Measurements from ENCODE around the gene MEMO1.
"Not testable (repeated sequence)": the region's sequence is repeated elsewhere in the genome, so short reads cannot be mapped to it uniquely, and the experiment has no call there.

MEMO1 gene

DNA sequence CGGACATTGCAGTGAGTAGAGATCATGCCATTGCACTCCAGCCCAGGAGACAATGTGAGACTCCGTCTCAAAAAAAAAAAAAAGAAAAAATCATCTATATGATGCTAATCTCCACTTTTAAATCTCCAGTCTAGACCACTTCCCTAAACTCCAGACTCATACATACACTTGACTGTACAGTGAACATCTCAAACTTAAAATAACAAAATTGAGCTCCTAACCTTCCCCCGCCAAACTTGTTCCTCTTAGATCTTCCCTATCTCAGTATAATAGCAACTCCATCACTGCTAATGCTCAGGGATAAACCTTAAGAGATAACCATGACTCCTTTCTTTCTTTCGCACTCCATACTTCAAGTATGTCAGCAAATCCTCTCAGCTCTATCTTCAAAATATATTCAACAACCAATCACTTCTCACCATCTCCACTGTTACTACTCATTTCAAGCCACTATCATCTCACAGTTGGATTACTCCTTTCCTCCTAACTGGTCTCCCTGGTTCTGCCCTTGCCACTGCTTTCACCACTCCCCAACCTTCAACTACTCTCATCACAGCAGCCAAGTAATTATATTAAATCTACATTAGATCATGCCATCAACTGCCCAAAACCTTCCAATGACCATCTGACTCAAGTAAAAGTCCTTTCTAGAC lies 12.0 kb downstream of the MEMO1 start:
- DNase-seq (ENCODE audit: low read depth in 4 of 4, low spot score in 1 of 4): no peak

DNA sequence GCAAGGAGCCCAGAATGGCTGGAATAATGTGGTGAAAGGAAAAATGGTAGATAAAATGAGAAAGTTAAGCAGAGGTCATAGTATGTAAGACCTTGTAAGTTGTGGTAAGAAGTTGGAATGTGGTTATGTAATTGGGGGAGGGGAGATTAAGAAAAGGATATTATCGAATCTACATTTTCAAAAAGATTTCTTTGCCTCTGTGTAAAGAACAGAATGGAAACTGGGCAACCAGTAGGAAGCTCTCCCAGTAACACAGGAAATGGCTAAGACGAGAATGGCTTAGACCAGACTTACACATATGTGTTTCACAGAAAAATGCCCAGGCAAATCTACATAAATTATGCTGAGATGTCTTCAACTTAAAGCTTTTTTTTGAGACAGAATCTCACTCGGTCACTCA lies 13.2 kb downstream of the MEMO1 start:
- DNase-seq (ENCODE audit: low read depth in 4 of 4, low spot score in 1 of 4): no peak

DNA sequence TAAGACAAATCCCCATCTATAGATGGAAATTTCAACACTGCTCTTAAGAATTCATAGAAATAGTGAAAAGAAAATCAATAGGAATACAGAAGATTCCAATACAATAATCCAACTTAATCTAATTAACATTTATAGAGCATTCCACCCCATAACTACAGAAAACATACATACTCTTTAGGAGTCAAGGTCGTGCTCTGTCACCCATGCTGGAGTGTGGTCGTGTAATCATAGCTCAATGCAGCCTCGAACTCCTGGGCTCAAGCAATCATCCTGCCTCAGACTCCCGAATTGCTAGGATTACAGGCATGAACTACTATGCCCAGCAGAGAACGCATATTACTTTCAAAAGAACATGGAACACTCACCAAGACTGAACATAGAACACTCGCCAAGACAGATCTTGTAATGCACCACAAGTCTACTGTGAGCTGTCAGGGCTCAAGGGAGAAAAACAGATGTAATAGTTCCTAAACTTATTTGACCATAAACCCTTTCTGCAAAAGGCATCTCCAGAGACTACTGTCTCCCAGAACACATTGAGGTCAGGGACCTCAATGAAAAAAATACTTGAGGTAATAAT lies 14.1 kb downstream of the MEMO1 start:
- no peak for DNase-seq (ENCODE audit: low read depth in 4 of 4, low spot score in 1 of 4)

DNA sequence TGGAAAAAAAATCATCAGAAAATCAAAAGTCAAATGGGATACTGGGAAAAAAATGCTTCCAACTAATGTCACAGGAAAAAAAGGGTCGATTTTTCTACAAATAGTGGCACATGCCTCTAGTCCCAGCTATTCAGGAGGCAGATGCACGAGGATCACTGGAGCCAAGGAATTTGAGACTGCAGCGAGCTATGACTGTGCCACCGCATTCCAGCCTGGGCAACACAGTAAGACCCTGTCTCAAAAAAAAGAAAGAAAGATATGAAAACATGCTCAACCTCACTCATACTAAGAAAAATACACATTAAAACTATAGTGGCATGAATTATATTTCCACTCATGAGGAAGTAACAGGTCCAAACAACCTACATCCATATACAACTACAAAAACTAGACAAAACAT lies 17.9 kb downstream of the MEMO1 start:
- DNase-seq (ENCODE audit: low read depth in 4 of 4, low spot score in 1 of 4): no peak

DNA sequence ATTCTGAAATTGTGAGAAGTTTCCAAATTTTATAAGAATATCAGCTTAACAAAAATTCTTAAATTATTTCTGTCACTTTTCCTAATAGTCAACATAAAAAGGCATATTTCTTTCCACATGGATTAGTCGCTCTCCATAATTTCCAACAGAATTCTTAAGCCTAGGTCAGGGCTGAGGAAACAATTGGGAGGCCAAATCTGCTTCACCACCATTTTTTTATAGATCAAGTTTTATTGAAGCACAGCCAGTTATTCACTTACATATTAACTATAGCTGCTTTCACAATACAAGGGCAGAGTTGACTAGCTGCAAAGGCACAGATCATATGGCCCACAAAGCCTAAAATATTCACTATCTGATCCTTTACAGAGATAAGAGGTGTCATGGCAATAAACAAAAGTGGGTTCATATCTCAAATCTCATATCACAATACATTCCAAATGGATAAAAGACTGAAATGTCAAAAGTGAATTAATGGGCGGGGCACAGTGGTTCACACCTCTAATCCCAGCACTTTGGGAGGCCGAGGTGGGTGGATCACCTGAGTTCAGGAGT lies 18.7 kb downstream of the MEMO1 start:
- no peak for DNase-seq (ENCODE audit: low read depth in 4 of 4, low spot score in 1 of 4)

DNA sequence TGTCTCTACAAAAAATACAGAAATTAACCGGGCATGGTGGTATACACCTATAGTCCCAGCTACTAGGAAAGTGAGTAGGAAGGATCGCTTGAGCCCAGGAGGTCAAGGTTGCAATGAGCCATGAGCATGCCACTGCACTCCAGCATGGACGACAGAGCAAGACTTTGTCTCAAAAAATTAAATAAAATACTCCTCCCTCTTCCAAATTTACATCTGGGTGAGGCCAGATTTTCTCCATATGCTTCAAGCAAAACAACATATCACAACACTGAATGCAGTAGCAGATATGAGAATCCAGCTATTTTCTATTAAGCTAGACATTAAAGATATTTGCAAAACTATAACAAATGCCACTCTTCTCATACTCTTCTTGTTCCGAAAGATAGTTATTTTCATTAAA lies 20.9 kb downstream of the MEMO1 start:
- no peak for DNase-seq (ENCODE audit: low read depth in 4 of 4, low spot score in 1 of 4)

DNA sequence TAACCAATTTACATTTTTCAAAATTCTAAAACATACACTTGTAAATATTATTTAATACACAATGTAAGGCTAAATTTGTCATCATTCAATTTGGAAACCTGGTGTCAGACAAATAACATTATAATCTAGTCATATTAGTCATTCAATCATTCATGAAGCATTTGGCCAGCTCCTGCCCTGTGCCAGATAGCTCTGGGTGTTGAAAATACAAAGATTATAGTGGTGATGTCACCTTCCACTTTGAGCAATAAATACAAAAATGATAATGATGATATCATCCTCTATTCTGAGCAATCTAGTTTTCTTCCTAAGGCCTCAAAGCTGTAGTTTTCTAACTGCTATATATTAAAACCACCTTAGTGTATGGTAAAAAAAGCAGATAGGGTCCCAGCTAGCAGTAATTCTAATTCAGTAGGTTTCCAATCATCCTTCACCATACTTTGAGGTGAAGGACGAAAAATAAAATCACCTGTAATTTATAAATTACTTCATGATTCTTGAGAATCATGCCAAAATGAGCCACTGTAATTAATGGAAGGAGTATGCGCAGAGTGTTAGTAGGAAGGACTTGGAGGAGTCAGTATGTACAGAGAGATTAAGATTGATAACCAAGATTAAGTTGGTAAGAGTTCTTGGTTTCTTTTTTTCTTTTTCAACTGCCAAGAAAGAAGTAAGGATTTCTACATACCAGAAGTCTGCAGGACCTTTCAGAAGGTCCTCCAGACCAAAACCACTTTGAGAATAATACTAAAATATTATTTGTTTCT lies 23.2 kb downstream of the MEMO1 start:
- DNase-seq (ENCODE audit: low read depth in 4 of 4, low spot score in 1 of 4): no peak

DNA sequence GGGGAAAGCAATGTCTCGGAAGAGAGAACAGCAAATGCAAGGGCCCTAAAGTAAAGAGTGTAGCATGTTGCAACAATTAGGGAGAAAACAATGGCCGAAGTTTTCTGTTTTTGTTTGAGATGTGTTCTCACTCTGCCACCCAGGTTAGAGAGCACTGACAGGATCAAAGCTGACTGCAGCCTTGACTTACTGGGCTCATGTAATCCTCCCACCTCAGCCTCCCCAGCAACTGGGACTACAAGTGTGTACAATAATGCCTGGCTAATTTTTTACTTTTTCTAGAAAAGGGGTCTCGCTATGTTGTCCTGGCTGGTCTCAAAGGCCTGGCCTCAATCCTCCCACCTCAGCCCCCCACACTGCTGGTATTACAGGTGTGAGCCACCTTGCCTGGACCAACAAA lies 23.9 kb downstream of the MEMO1 start:
- no peak for DNase-seq (ENCODE audit: low read depth in 4 of 4, low spot score in 1 of 4)

DNA sequence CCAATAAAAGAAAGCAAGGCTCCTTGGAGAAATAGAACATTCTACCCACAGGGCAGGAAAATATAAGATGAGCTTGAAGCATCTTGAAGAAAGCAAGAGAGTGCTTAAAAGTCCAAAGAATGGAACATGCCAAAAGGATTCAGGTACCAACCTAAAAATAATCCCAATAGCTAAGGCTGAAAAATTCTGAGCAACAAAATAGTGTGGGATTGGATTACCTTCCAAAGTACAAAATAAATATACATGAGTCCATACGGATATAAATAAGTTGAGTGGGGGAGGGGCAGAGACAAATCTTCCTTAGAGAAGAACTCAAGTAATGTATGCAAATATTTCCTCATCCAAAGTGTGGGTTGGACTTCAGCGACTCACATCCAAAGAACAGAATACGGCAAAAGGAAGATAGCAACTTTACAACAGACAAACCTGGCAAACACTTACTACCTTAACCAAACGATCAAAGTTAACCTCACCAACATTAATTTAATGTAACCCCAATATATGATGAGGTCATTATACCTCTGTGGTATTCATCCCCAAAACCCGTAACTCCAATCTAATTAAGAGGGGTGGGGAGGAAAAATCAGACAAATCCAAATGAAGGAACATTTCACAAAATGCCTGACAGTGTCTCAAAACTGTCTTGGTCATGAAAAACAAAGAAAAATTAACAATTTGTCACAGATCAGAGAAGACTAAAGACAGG lies 26.9 kb downstream of the MEMO1 start:
- no peak for DNase-seq (ENCODE audit: low read depth in 4 of 4, low spot score in 1 of 4)

DNA sequence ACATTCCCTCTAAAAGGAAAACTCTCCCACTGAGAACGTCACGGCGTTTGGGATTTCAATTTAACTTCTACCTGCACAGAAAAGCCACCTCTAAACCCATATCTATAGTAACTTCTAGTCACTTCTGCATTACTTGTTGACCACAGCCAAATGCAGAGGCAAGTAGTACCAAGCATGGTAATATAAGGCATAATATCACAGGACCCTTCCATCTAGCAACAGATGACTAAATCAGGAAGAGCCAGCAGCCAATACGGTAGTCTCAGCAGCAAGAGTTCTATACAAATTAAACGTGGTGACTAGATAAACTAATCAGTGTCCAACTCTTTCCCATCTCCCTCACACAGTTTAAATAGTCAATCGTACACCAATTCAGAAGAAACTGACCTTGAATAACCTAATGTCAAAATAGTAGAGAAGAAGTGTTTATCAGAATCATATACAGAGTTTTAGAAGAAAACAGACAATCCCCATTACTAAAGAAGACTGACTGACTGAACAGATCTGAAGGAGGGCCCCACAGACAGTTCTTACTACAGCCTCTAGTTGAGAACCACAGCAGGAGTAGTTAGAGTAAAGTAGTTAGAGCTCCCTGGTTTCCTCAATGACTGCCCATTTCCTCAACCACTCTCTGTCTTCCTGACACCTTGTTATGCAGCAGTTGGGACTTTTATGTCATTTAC lies 30.0 kb downstream of the MEMO1 start:
- DNase-seq (ENCODE audit: low read depth in 4 of 4, low spot score in 1 of 4): no peak

DNA sequence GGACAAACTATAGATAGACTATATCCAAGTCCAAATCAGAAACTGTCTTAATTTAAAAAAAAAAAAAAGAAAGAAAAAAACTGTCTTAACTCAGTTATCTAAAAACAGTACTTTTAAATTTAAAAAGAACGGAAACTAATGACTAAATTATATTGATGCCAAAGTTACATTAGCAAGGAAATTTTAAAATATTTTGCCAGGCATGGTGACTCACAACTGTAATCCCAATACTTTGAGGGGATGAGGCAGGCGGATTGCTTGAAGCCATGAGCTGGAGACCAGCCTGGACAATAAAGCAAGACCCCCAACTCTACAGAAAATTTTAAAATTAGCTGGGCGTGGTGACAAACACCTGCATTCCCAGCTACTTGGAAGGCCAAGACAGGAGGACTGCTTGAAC lies 30.9 kb downstream of the MEMO1 start:
- DNase-seq (ENCODE audit: low read depth in 4 of 4, low spot score in 1 of 4): no peak

DNA sequence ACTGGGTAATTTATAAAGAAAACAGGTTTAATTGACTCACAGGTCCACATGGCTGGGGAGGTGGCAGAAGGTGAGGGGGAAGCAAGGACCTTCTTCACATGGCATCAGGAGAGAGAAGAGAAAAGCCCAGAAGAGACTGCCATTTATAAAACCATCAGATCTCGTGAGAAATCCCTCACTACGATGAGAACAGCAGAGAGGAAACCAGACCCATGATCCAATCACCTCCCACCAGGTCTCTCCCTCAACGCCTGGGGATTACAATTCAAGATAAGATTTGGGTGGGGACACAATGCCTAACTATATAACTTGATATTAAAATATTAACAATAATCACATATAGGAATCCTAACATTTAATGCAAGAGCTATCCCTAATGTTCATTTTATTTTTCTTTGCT lies 31.8 kb downstream of the MEMO1 start:
- DNase-seq (ENCODE audit: low read depth in 4 of 4, low spot score in 1 of 4): no peak

DNA sequence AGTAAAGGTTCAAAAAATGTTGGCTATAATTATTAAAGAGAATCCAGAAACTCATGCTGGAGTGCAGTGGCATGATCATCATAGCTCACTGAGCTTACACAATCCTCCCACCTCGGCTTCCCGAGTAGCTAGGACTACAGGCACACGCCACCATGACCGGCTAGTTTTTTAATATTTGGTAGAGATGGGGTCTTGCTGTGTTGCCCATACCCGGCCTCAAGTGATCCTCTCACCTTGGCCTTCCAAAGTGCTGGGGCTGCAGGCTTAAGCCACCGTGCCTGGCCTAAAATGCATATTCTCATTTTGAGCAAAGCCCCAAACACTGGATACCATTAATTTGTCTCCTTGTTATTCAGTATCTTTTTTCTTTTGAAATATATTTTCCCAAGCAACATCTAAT lies 32.4 kb downstream of the MEMO1 start:
- DNase-seq (ENCODE audit: low read depth in 4 of 4, low spot score in 1 of 4): no peak

DNA sequence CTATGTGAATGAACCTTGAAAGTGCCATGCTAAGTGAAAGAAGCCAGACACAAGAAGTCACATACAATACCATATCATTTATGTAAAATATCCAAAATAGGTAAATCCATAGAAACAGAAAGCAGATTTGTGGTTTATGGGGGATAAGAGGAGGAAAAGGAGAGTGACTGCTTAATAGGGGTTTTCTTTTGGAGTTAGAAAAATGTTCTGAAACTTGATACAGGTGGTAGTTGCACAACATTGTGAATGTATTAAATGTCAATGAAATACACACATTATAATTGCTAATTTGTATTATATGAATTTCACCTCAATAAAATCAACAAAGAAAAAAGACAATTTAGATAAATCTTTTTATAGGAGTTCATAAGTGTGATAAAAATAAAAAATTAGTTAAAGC lies 37.1 kb downstream of the MEMO1 start:
- DNase-seq (ENCODE audit: low read depth in 4 of 4, low spot score in 1 of 4): no peak

DNA sequence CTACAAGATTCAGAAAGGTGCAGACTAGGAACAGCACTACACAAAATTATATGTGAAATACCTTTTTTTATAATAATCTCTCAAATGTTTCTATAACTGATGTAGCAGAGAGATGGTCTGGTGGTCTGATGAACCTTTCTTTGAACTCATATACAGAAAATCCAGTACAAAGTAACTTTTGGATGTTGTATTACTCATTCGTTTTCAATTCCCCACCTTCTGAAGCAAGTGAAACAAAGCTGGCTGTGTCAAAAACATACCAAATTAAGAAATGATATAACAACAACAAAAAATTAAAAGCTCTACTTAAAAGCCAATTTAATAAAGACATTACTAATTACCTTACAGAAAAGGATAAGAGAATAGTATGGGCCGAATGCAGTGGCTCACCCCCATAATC lies 38.7 kb downstream of the MEMO1 start:
- DNase-seq (ENCODE audit: low read depth in 4 of 4, low spot score in 1 of 4): no peak

DNA sequence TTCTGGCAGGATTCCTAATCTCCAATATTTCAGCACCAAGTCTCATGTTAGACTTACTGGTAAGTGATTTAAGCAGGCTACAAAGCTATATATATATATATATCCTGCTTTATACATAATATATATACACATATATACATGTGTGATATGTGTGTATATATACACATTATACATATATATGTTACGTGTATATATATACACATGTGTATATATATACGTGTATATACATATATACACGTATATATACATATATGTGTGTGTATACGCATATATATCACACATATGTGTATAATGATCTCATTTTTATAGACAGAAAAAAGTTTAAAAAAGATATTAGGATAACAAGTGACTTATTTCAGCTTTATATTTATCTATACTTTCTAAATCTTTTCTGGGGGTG lies 41.6 kb downstream of the MEMO1 start:
- DNase-seq (ENCODE audit: low read depth in 4 of 4, low spot score in 1 of 4): no peak

DNA sequence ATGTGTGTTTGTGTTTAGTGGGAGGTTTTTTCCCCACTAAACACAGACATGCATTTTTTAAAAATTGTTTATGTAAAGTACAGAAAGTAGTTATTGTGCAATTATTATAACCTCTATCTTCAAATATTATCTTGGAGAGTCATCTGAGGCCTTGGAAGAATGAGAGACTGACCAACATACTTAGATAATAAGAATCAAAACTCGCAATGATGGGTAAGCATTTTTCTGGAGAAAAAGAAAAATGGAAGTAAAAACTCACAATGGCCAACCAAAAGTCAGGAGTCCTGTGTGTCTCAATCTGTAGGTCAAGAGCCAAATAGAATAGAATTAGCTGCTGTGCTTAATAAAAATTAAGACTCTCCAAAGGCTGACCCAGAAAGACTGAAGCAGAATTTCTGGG lies 43.0 kb downstream of the MEMO1 start:
- no peak for DNase-seq (ENCODE audit: low read depth in 4 of 4, low spot score in 1 of 4)

DNA sequence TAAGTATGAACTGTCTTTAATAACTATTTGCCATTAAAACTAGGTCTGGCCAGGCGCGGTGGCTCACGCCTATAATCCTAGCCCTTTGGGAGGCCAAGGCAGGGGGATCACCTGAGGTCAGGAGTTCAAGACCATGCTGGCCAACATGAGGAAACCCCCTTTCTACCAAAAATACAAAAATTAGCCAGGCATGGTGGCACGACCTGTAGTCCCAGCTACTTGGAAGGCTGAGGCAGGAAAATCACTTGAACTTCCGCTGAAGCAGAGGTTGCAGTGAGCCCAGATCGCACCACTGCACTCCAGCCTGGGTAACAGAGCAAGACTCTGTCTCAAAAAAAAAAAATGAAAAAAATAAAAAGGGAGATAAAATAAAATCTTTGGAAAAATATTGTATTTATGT lies 44.4 kb downstream of the MEMO1 start:
- not testable (repeated sequence) for DNase-seq (ENCODE audit: low read depth in 4 of 4, low spot score in 1 of 4)

DNA sequence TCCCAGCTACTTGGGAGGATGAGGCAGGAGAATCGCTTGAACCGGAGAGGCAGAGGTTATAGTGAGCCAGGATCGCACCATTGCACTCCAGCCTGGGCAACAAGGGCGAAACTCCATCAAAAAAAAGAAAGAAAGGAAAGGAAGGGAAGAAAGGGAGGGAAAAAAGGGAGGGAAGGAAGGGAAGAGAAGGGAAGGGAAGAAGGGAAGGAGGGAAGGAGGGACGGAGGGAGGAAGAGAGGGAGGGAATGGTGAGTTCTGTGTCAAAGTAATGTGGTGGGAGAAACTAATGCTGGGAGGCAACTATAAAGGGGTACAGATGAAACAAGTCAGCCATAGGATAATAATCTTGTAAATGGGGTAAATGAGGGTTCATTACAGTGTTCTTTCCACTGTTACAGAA lies 45.7 kb downstream of the MEMO1 start:
- no peak for DNase-seq (ENCODE audit: low read depth in 4 of 4, low spot score in 1 of 4)

DNA sequence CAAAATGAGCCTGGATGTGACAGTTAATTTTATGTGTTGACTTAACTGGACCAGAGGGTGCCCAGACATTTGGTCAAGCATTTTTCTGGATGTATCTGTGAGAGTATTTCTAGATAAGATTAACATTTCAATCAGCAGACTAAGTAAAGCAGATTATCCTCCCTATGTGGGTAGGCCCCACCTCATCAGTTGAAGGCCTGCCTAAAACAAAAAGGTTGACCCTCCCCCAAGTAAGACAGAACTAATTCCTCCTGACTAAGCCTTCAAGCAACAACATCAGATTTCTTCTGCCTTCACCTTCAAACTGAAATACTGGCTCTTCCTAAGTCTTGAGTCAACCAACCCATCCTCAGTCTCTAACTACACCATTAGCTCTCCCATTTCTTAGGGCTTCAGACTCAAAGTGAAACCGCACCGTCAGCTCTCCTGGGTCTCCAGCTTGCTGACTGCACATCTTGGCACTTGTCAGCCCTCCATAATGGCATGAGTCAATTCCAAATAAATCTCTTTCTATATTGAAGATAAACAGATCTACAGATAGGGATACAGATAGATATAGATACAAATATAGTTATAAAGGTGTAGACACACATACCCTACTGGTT lies 47.9 kb downstream of the MEMO1 start:
- peak in 3 of 4 experiments; percentile 11 to 25 (median 14) for DNase-seq (ENCODE audit: low read depth in 4 of 4, low spot score in 1 of 4)

Measured in stimulated activated CD4-positive, alpha-beta T cell treated with anti-CD3 and anti-CD28 coated beads, Interleukin-1b, Interleukin-23, amount 100 ng/mL, for 24 hours (primary cell).